WTC11 (cell line): ENCODE results near the gene PRSS27. TPM values are rescaled to one million over a fixed set of nuclear protein-coding genes. Genes with fewer than 3 reads are reported as not detected.
"Not testable (repeated sequence)": the region's sequence is repeated elsewhere in the genome, so short reads cannot be mapped to it uniquely, and the experiment has no call there.

ENCODE experiments used
- ATAC-seq: fragments of 200-7000 bp; cut with Tn5 transposase; 2 replicates; pipeline ENCODE4 v1.10.0; 2021; ENCODE audit warnings: mild to moderate bottlenecking, moderate library complexity
- CTCF ChIA-PET: fragments of 300-600 bp; sonication (Branson Sonifier 250); formaldehyde crosslinking; loops from one replicate; lab custom pipeline; 2021; ENCODE audit warnings: antibody characterized with exemption; lab: Charles Lee
- POLR2A ChIA-PET: fragments of 350-600 bp; sonication (Branson Sonifier 250); formaldehyde crosslinking; loops from one replicate; lab custom pipeline; 2021; ENCODE audit warnings: antibody characterized with exemption; lab: Charles Lee
- DNase-seq: peaks from one replicate; pipeline ENCODE4 v3.0.0; 2021; ENCODE audit warnings: low spot score
- H3K27ac Mint-ChIP-seq: 2 replicates; pipeline ENCODE4 v1.8.0; 2021; ENCODE audit warnings: mixed read lengths
- H3K27me3 Mint-ChIP-seq: 2 replicates; pipeline ENCODE4 v1.8.0; 2021; ENCODE audit warnings: low read depth, mild to moderate bottlenecking, moderate library complexity, mixed read lengths
- H3K36me3 Mint-ChIP-seq: 2 replicates; pipeline ENCODE4 v1.8.0; 2021; ENCODE audit warnings: mixed read lengths
- H3K4me1 Mint-ChIP-seq: 2 replicates; pipeline ENCODE4 v1.8.0; 2022; ENCODE audit warnings: mixed read lengths
- H3K4me3 Mint-ChIP-seq: 2 replicates; pipeline ENCODE4 v1.8.0; 2021; ENCODE audit warnings: mild to moderate bottlenecking, moderate library complexity, mixed read lengths
- H3K9me3 Mint-ChIP-seq: 2 replicates; pipeline ENCODE4 v1.8.0; 2021; ENCODE audit warnings: mixed read lengths
- AFF4 ChIP-seq: sonication (generic); formaldehyde crosslinking; IDR thresholded peaks from 2 replicates; pipeline ENCODE4 v1.8.1; 2023; ENCODE audit warnings: mild to moderate bottlenecking, missing genetic modification reagents, borderline replicate concordance
- E2F5 ChIP-seq: sonication (generic); formaldehyde crosslinking; IDR thresholded peaks from 2 replicates; pipeline ENCODE4 v1.8.1; 2022; ENCODE audit warnings: mild to moderate bottlenecking, moderate library complexity, missing genetic modification reagents
- FOXP1 ChIP-seq: sonication (generic); formaldehyde crosslinking; IDR thresholded peaks from 2 replicates; pipeline ENCODE4 v1.8.0; 2022; ENCODE audit warnings: missing genetic modification reagents, mild to moderate bottlenecking, moderate library complexity, borderline replicate concordance
- HMGA2 ChIP-seq: fragments of 250-450 bp; sonication (Bioruptor Pico); IDR thresholded peaks from 2 replicates; pipeline ENCODE4 v1.4.0; 2021; ENCODE audit warnings: mild to moderate bottlenecking, moderate library complexity
- NR3C1 ChIP-seq: sonication (generic); formaldehyde crosslinking; conservative IDR thresholded peaks from 2 replicates; pipeline ENCODE4 v1.8.1; 2023; ENCODE audit warnings: low read depth, mild to moderate bottlenecking, missing genetic modification reagents
- SMAD4 ChIP-seq: sonication (generic); formaldehyde crosslinking; IDR thresholded peaks from 2 replicates; pipeline ENCODE4 v1.8.0; 2022; ENCODE audit warnings: mild to moderate bottlenecking, missing genetic modification reagents
- TP53 ChIP-seq: sonication (generic); formaldehyde crosslinking; IDR thresholded peaks from 2 replicates; pipeline ENCODE4 v1.8.1; 2023; ENCODE audit warnings: mild to moderate bottlenecking, missing genetic modification reagents
- USF2 ChIP-seq: sonication (generic); formaldehyde crosslinking; IDR thresholded peaks from 2 replicates; pipeline ENCODE4 v1.8.1; 2023; ENCODE audit warnings: mild to moderate bottlenecking, missing genetic modification reagents, moderate library complexity
- ZBTB21 ChIP-seq: sonication (generic); formaldehyde crosslinking; IDR thresholded peaks from 2 replicates; pipeline ENCODE4 v1.8.1; 2023; ENCODE audit warnings: mild to moderate bottlenecking, missing genetic modification reagents, borderline replicate concordance
- ZNF219 ChIP-seq: sonication (generic); formaldehyde crosslinking; IDR thresholded peaks from 2 replicates; pipeline ENCODE4 v1.8.0; 2023; ENCODE audit warnings: missing genetic modification reagents, mild to moderate bottlenecking, borderline replicate concordance
- ZNF232 ChIP-seq: sonication (generic); formaldehyde crosslinking; IDR thresholded peaks from 2 replicates; pipeline ENCODE4 v1.8.0; 2022; ENCODE audit warnings: mild to moderate bottlenecking, missing genetic modification reagents
- ZNF263 ChIP-seq: sonication (generic); formaldehyde crosslinking; IDR thresholded peaks from 2 replicates; pipeline ENCODE4 v1.8.1; 2022; ENCODE audit warnings: low read depth, mild to moderate bottlenecking, moderate library complexity, missing genetic modification reagents
- ZNF423 ChIP-seq: fragments of 250-450 bp; sonication (Bioruptor Pico); IDR thresholded peaks from 2 replicates; pipeline ENCODE4 v2.1.2; 2022; ENCODE audit warnings: mild to moderate bottlenecking, moderate library complexity
- total RNA-seq: library from RNA; stranded (reverse); gene quantifications from 3 replicates; pipeline ENCODE4 v1.2.3, GENCODE V29; 2021
- TF ChIP-seq, protein P1 (sequence below): fragments of 250-450 bp; sonication (Bioruptor Pico); IDR thresholded peaks from 2 replicates; pipeline ENCODE4 v1.8.0; 2021; ENCODE audit warnings: mild to moderate bottlenecking

Gene PRSS27
- total RNA-seq, 1 experiment from 2014 or later: 5.1 TPM

DNA sequence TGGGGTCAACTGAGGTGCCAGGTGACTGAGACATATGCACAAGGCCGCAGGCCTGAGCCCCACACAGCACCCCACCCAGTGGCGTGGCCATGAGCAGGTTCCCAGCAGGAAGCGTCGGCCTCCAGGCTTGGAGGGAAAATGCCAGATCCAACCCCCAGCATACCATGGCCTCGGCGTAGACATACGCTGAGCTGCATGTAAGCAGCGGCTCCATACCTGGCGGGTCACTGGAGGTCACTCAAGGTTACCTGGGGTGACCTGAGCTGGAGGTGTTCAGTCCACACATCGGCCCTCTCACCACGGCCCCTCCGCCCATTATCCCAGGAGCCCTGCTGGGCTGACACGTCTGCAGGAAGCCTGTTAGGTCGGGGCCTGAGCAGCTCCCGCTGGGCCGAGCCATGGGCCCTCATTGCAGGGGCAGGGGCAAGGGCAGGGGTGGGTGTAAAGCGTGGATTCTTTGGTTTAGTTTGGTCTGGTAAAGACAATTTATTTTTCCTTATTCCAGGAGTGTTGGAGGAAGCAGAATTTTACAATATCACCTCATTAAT lies 22.5 kb downstream of the PRSS27 start (continued):
- no peak for TF ChIP-seq AFF4 (CRISPR knock-in tag)
- TF ChIP-seq TP53: no peak
- no peak for TF ChIP-seq ZNF219 (CRISPR knock-in tag)
- no peak for TF ChIP-seq FOXP1 (CRISPR knock-in tag)
- TF ChIP-seq SMAD4 (CRISPR knock-in tag): no peak

- POLR2A ChIA-PET, H3K36me3 Mint-ChIP-seq, H3K27ac Mint-ChIP-seq, ATAC-seq, DNase-seq, H3K4me1 Mint-ChIP-seq, H3K4me3 Mint-ChIP-seq, CTCF ChIA-PET, H3K27me3 Mint-ChIP-seq, H3K9me3 Mint-ChIP-seq: not testable (repeated sequence)
These were observed 23.3 kb downstream of the PRSS27 start for GRCh38 chr16:2696601-2697250.

- H3K4me3 Mint-ChIP-seq: no peak overlapping the region
- no peaks in the 10 kb centered on the region for H3K9me3 Mint-ChIP-seq
- POLR2A ChIA-PET: interaction anchor here (1.3 to 2.0 kb wide), 2 partner anchors 11 to 15 kb away, joined by 4 to 6 read pairs; partner anchors contain the start of gene KCTD5
- peaks cover 7% of the 10 kb centered on the region; the same call in 1 of the 2 replicates for H3K4me1 Mint-ChIP-seq
- ATAC-seq (peak; percentile 79), DNase-seq (peak; percentile 60)
- no peaks in the 10 kb centered on the region for H3K27me3 Mint-ChIP-seq
- CTCF ChIA-PET: interaction anchor here (0.5 kb wide), 1 partner anchor 674 kb away, joined by 3 read pairs; no protein-coding TSS in a partner anchor
- peak overlapping the region; percentile 70; the same call in 1 of the 2 replicates for H3K27ac Mint-ChIP-seq
- no peaks in the 10 kb centered on the region for H3K36me3 Mint-ChIP-seq
- TF ChIP-seq ZNF232 (CRISPR knock-in tag) (no peak), ZNF423 (CRISPR knock-in tag) (no peak), NR3C1 (no peak), ZNF263 (no peak), USF2 (CRISPR knock-in tag) (peak; percentile 60), E2F5 (CRISPR knock-in tag) (no peak)
These were observed 26.9 kb downstream of the PRSS27 start for GRCh38 chr16:2692948-2693651.

- peak overlapping the region; percentile 27 for H3K27ac Mint-ChIP-seq
- DNase-seq: no peak
- ChIA-PET POLR2A (interaction anchor here (1.3 to 2.0 kb wide), 2 partner anchors 10 to 16 kb away, joined by 4 to 6 read pairs; partner anchors contain the start of gene KCTD5), CTCF (interaction anchor here (1.2 kb wide), 1 partner anchor 105 kb away, joined by 3 read pairs; the partner anchor contains the start of gene PRSS41)
- no peak overlapping the region for H3K4me3 Mint-ChIP-seq
- no peaks in the 10 kb centered on the region for H3K36me3 Mint-ChIP-seq
- H3K9me3 Mint-ChIP-seq: no peaks in the 10 kb centered on the region
- no peaks in the 10 kb centered on the region for H3K27me3 Mint-ChIP-seq
- peaks cover 7% of the 10 kb centered on the region; the same call in 1 of the 2 replicates for H3K4me1 Mint-ChIP-seq
- no peak for ATAC-seq
- TF ChIP-seq ZBTB21 (CRISPR knock-in tag): no peak
- no peak for TF ChIP-seq HMGA2 (CRISPR knock-in tag)
- TF ChIP-seq, protein P1, sequence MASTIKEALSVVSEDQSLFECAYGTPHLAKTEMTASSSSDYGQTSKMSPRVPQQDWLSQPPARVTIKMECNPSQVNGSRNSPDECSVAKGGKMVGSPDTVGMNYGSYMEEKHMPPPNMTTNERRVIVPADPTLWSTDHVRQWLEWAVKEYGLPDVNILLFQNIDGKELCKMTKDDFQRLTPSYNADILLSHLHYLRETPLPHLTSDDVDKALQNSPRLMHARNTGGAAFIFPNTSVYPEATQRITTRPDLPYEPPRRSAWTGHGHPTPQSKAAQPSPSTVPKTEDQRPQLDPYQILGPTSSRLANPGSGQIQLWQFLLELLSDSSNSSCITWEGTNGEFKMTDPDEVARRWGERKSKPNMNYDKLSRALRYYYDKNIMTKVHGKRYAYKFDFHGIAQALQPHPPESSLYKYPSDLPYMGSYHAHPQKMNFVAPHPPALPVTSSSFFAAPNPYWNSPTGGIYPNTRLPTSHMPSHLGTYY (CRISPR knock-in tag): no peak
These were observed 27.6 kb downstream of the PRSS27 start for GRCh38 chr16:2692251-2692947.
